ENCODE measurements around the gene SLAMF7. TPM values are rescaled to one million over a fixed set of nuclear protein-coding genes. Genes with fewer than 3 reads are reported as not detected.
A peak's percentile ranks its signal among the peaks of the same experiment; 100 is the strongest.

The SLAMF7 gene
- total RNA-seq, 4 donors from 2014 or later: 2.5 to 3.9 (median 2.7) TPM

DNA sequence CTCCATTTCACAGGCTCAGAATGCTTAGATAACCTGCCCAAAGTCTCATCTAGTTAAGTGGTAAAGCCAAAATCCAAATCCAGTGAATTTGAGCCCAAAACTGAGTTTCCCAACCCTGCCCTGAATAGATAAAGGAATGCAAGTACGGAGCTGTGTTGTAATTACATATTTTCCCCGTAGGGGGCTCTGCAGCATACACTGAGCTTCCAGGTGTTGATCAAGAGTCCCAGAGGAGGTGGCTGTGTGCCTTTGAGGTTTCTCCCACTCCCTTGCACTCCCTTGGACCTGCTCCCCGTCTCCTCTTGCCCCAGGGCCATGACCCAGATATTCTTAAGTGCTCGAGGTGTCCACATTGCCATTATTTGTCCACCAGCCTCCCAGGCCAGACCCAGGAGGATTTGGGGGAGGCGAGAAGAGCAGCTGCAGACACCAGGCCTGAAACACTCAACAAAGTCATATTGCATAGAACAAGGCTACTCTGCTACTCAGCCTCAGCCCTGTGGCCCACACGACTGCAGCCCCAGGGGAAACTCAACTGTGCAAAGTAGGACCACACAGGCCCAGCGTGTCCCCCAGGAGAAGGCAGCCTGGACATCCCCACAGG, 38.5 kb downstream of the SLAMF7 start:
- Histone ChIP-seq H3K4me3 (no peak overlapping the region), H3K4me1 (peaks cover 0 to 19% (median 10%) of the 10 kb centered on the region in 4 donors), H3K27me3 (no peaks in the 10 kb centered on the region), H3K27ac (no peak overlapping the region), H3K36me3 (no peaks in the 10 kb centered on the region), H3K9me3 (no peaks in the 10 kb centered on the region)
- DNase-seq: peak in 2 of 3 donors; percentile 61 to 77
- no peak for TF ChIP-seq POLR2A (IDR thresholded peaks at IDR 0.05)
- TF ChIP-seq, protein P1, sequence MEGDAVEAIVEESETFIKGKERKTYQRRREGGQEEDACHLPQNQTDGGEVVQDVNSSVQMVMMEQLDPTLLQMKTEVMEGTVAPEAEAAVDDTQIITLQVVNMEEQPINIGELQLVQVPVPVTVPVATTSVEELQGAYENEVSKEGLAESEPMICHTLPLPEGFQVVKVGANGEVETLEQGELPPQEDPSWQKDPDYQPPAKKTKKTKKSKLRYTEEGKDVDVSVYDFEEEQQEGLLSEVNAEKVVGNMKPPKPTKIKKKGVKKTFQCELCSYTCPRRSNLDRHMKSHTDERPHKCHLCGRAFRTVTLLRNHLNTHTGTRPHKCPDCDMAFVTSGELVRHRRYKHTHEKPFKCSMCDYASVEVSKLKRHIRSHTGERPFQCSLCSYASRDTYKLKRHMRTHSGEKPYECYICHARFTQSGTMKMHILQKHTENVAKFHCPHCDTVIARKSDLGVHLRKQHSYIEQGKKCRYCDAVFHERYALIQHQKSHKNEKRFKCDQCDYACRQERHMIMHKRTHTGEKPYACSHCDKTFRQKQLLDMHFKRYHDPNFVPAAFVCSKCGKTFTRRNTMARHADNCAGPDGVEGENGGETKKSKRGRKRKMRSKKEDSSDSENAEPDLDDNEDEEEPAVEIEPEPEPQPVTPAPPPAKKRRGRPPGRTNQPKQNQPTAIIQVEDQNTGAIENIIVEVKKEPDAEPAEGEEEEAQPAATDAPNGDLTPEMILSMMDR (IDR thresholded peaks at IDR 0.05): peak; percentile 43 to 86 (median 64)

DNA sequence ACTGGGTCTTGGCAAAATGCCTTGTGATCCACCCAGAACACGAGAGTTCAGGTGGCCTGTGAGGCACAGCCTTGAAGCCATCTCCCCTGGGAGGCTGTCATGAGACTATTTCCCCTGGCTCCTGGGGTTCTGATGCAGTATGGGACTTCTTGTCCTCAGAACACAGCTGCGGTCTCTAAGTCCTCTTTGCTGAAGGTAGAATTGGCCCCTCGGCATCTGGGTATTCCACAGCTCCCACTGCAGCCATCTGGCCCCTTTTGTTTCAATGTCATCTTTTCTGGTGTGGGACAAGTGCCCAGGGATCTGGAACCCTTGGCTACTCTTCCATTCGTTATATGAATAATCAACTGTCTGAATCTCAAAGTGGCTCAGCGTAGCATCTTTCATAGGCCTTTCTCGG, 39.9 kb downstream of the SLAMF7 start:
- H3K27ac ChIP-seq: no peak overlapping the region
- no peaks in the 10 kb centered on the region for H3K27me3 ChIP-seq
- no peak overlapping the region for H3K4me3 ChIP-seq
- no peaks in the 10 kb centered on the region for H3K9me3 ChIP-seq
- no peaks in the 10 kb centered on the region for H3K36me3 ChIP-seq
- DNase-seq: no peak
- peaks cover 0 to 22% (median 12%) of the 10 kb centered on the region in 4 donors for H3K4me1 ChIP-seq
- TF ChIP-seq, protein P1 (IDR thresholded peaks at IDR 0.05): no peak
- TF ChIP-seq POLR2A (IDR thresholded peaks at IDR 0.05): no peak

DNA sequence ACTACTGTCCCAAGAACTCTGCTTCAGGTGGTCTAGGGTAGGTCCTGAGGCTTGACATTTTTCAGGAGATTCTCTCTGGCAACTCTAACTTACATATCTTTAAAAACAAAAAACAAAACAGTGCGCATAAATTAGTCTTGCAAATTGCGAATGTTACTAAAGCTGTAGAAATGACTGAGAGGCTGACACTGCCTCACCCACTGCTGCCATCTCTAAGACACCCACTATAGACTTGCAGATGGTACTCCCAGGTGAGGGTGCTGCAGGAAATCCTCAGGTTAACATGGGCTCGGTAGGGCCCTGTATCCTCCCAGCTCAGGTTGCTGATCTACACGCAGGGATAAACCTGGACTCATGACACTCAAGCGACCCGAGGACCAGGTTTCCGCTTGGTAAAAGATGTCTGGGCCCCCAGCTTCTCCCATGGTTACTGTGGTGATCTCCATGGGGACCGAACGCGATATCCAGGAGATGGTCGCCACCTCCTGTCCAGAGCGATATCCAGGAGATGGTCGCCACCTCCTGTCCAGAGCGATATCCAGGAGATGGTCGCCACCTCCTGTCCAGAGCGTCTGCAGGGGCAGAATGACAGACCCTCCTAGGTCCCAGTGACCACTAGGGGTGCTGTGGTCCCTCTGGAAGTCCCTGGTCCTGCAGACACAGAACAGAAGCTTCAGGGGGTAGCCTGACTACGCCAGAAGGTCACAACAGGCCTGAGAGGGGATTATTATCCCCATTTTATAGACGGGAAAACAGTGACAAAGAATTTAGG, 40.8 kb downstream of the SLAMF7 start:
- DNase-seq: peak in 1 of 3 donors; percentile 68
- Histone ChIP-seq H3K27me3 (no peaks in the 10 kb centered on the region), H3K36me3 (no peaks in the 10 kb centered on the region), H3K27ac (no peak overlapping the region), H3K4me1 (peaks cover 0 to 22% (median 12%) of the 10 kb centered on the region in 4 donors), H3K9me3 (no peaks in the 10 kb centered on the region), H3K4me3 (no peak overlapping the region)
- TF ChIP-seq, protein P1 (IDR thresholded peaks at IDR 0.05): peak in 3 of 6 experiments; percentile 18 to 51 (median 38)
- no peak for TF ChIP-seq POLR2A (IDR thresholded peaks at IDR 0.05)

DNA sequence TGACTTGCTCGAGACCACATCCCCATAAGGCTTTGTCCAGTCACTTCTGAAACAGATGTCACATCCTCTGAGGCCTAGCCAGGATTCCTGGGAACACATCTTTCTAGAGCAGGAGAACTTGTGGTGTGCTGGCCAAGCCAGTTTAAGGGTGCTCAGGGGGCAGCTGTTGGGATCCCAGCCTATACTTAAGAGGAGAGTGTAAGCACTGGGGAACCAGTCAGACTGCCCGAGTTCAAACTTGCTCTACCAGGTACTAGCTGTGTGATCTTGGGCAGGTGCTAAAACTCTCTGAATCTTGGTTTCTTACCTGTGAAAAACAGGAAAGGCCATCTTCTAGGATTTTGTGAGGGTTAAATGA, 41.3 kb downstream of the SLAMF7 start:
- TF ChIP-seq POLR2A (IDR thresholded peaks at IDR 0.05): no peak
- TF ChIP-seq, protein P1 (IDR thresholded peaks at IDR 0.05): no peak
- no peaks in the 10 kb centered on the region for H3K36me3 ChIP-seq
- H3K27me3 ChIP-seq: no peaks in the 10 kb centered on the region
- H3K27ac ChIP-seq: no peak overlapping the region
- peaks cover 0 to 22% (median 12%) of the 10 kb centered on the region in 4 donors for H3K4me1 ChIP-seq
- H3K4me3 ChIP-seq: no peak overlapping the region
- no peaks in the 10 kb centered on the region for H3K9me3 ChIP-seq
- no peak for DNase-seq

DNA sequence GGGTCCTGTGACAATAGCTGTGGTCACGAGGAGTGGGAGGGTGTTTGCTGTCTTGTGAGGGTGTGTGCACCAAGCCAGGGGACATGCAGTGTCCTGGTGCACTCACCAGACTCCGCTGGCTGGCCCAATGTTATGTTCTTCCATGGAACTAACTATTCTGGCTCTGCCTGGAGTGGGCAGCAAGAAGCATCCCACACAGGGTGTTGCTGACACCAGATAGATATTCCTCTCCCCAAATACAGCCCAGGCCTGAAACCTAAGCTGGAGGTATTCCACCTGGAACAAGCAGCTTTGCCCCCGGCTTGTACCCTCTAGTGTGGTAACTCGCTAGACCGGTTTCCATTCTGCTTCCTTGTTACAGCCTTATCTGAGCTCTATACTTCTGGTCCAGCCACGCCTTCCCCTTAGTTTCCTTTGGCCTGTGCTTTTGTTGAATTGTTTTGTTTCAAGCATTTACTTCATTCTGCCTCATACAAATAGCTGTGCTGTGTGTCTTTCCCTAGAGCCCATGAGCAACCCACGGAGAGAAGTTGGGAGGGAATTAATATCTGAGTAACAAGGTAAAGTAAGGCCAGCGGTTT, 42.2 kb downstream of the SLAMF7 start:
- peaks cover 0 to 22% (median 12%) of the 10 kb centered on the region in 4 donors for H3K4me1 ChIP-seq
- H3K36me3 ChIP-seq: no peaks in the 10 kb centered on the region
- no peak overlapping the region for H3K4me3 ChIP-seq
- H3K27ac ChIP-seq: peak overlapping the region; percentile 76 to 82 (median 81)
- DNase-seq: peak in 2 of 3 donors; percentile 56 to 77
- H3K9me3 ChIP-seq: no peaks in the 10 kb centered on the region
- H3K27me3 ChIP-seq: no peaks in the 10 kb centered on the region
- no peak for TF ChIP-seq POLR2A (IDR thresholded peaks at IDR 0.05)
- TF ChIP-seq, protein P1 (IDR thresholded peaks at IDR 0.05): no peak

Measured in Peyer's patch (tissue), 4 donors.